ENCODE data around the gene CD99L2. TPM values are rescaled to one million over a fixed set of nuclear protein-coding genes. Genes with fewer than 3 reads are reported as not detected.

The CD99L2 gene
- total and polyA plus RNA-seq, 8 donors = 35.0 to 45.6 (median 41.0) TPM

GRCh38 chrX:150759568-150760416 lies 138.7 kb downstream of the CD99L2 start:
- DNase-seq = no peak
- Histone ChIP-seq H3K27me3 (no peaks in the 10 kb centered on the region), H3K9me3 (no peaks in the 10 kb centered on the region), H3K27ac (no peak overlapping the region), H3K4me1 (no peaks in the 10 kb centered on the region), H3K36me3 (peaks cover 0 to 43% of the 10 kb centered on the region in 2 donors), H3K4me3 (no peak overlapping the region)
- no peak for ATAC-seq
- TF ChIP-seq CTCF (IDR thresholded peaks at IDR 0.05) = no peak
- intact Hi-C loops (cut with DNase I) = no loop called here

GRCh38 chrX:150757371-150757770 lies 141.1 kb downstream of the CD99L2 start:
- ATAC-seq (no peak), DNase-seq (no peak)
- intact Hi-C loops (cut with DNase I) = no loop called here
- no peaks in the 10 kb centered on the region for H3K9me3 ChIP-seq
- no peak for TF ChIP-seq CTCF (IDR thresholded peaks at IDR 0.05)
- H3K4me1 ChIP-seq = no peaks in the 10 kb centered on the region
- H3K27me3 ChIP-seq = no peaks in the 10 kb centered on the region
- peaks cover 0 to 39% of the 10 kb centered on the region in 2 donors for H3K36me3 ChIP-seq
- H3K4me3 ChIP-seq = no peak overlapping the region
- no peak overlapping the region for H3K27ac ChIP-seq

- H3K27me3 ChIP-seq = no peaks in the 10 kb centered on the region
- H3K4me3 ChIP-seq = no peak overlapping the region
- no peak overlapping the region for H3K27ac ChIP-seq
- H3K9me3 ChIP-seq = no peaks in the 10 kb centered on the region
- intact Hi-C loops (cut with DNase I) = no loop called here
- no peaks in the 10 kb centered on the region for H3K4me1 ChIP-seq
- peaks cover 0 to 43% of the 10 kb centered on the region in 2 donors for H3K36me3 ChIP-seq
- ATAC-seq (no peak), DNase-seq (no peak)
- TF ChIP-seq CTCF (IDR thresholded peaks at IDR 0.05) = no peak
Observed at GRCh38 chrX:150753968-150754367, 144.5 kb downstream of the CD99L2 start.

GRCh38 chrX:150753357-150753756 lies 145.1 kb downstream of the CD99L2 start:
- DNase-seq = no peak
- peaks cover 0 to 37% of the 10 kb centered on the region in 2 donors for H3K36me3 ChIP-seq
- no peak overlapping the region for H3K27ac ChIP-seq
- H3K9me3 ChIP-seq = no peaks in the 10 kb centered on the region
- ATAC-seq = no peak
- H3K27me3 ChIP-seq = no peaks in the 10 kb centered on the region
- H3K4me1 ChIP-seq = no peaks in the 10 kb centered on the region
- H3K4me3 ChIP-seq = no peak overlapping the region
- intact Hi-C loops (cut with DNase I) = no loop called here
- no peak for TF ChIP-seq CTCF (IDR thresholded peaks at IDR 0.05)

- H3K4me3 ChIP-seq = no peak overlapping the region
- no peak overlapping the region for H3K27ac ChIP-seq
- no peaks in the 10 kb centered on the region for H3K4me1 ChIP-seq
- H3K9me3 ChIP-seq = no peaks in the 10 kb centered on the region
- no peak for DNase-seq
- no peaks in the 10 kb centered on the region for H3K27me3 ChIP-seq
- intact Hi-C loops (cut with DNase I) = no loop called here
- ATAC-seq = no peak
- TF ChIP-seq CTCF (IDR thresholded peaks at IDR 0.05) = no peak
- H3K36me3 ChIP-seq = peaks cover 0 to 31% of the 10 kb centered on the region in 2 donors
Observed at GRCh38 chrX:150752124-150752523, 146.3 kb downstream of the CD99L2 start.

Measured in left lung (tissue), 10 donors.